Measurements from ENCODE around the gene C1QTNF2.

DNA sequence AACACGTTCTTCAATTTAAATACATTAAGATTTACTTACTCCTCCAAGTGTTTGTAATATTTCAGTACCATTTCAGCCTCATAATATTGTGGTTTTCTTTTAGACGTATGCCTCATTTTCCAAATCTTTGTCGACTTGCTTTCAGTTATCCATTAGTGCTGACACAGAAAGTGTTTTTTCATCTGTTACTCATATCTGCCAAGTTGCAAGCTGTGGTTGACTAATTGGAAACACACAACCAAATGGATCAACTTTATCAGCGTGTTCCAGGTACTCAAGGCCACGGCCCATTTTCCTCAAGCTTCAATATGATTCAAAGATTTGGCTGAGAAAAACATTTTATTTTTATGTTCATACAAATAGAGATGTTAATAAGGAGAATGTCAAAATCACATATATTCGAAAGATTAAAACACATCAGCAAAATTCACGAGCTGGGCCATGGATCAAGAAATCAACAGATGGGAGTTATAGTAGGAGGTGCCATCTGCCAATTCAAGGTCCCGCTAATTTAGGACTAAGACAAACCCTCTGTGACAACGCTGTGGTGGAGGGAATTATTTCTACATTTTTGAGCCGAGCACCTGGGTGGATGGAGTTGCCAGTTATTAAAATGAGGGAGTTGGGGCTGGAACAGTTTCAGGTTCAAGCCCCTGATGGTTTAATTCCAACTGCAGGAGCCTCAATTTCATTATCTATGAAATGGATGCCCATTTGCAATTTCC lies 30.9 kb downstream of the C1QTNF2 start:
- TF ChIP-seq POLR2A (IDR thresholded peaks at IDR 0.05) (no peak), CTCF (IDR thresholded peaks at IDR 0.05) (no peak), POLR2AphosphoS5 (IDR thresholded peaks at IDR 0.05) (no peak), EP300 (IDR thresholded peaks at IDR 0.05) (no peak)
